Fibroblast of gingiva (primary cell): ENCODE measurements around the gene MAPKAPK3.

Experiments
- DNase-seq: peaks from one replicate; pipeline ENCODE4 v3.0.0-alpha.2; 2011; ENCODE audit warnings: low read depth

MAPKAPK3 gene

GRCh38 chr3:50587806-50588758 lies 28.9 kb upstream of the MAPKAPK3 start:
- DNase-seq, result no peak

DNA sequence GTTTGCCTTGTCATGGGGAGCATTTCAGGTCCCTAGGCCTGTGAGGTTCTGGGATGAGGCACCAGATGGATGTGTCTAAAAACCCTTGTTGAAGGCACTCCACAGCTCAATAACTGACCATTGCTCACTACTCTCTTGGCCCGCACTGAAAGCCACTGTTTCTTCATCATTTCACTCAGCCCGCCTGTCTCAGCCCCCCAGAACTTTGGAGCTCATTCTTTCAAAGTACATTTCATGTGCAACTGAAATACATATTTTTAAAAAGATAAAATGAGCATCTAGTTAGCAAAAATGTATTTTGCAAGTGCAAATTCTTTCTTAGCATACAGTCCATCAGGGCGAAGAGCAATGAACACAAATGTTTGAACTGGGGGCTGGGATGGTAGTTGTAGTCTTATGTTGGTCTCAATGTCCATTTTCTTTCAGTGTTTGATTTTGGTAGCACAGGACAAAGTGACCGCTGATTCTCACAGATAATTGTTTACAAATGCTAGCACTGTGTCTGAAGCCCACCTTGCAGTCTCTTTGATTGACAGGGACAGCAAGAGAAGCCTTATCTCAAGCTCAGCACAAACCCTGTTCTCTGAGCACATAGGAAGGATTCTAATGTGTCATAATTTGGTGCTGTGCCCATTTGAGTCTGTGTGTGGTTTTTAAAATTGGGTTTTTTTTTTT lies 28.1 kb upstream of the MAPKAPK3 start:
- DNase-seq, result no peak

GRCh38 chr3:50591196-50591741 lies 25.7 kb upstream of the MAPKAPK3 start:
- DNase-seq, result no peak

GRCh38 chr3:50592568-50592967 lies 24.4 kb upstream of the MAPKAPK3 start:
- DNase-seq, result no peak

DNA sequence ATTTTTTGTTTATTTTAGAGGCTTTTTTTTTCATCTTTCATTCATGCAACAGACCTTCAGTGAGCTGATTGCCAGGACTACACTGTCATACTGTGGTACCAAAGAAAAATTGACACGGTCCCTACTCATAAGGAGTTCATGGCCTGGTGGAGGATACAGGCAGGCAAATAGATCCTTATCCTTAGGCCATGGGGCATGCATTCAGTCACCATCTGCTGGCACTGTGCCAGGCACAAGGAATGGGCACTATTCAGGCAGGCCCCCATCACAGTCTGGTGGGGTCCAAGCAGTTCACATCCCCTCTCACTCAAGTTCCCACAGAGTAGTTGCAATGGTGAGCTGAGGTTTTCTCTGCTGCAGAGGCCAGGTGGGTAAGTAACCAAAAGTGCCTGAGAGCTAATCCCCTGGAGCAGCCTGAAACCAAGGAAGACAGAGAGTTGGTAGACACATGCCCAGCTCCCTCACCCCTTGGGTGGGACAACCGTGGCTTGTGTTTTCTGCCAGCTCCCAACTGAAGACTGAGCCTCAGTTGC lies 22.6 kb upstream of the MAPKAPK3 start:
- DNase-seq, result no peak

DNA sequence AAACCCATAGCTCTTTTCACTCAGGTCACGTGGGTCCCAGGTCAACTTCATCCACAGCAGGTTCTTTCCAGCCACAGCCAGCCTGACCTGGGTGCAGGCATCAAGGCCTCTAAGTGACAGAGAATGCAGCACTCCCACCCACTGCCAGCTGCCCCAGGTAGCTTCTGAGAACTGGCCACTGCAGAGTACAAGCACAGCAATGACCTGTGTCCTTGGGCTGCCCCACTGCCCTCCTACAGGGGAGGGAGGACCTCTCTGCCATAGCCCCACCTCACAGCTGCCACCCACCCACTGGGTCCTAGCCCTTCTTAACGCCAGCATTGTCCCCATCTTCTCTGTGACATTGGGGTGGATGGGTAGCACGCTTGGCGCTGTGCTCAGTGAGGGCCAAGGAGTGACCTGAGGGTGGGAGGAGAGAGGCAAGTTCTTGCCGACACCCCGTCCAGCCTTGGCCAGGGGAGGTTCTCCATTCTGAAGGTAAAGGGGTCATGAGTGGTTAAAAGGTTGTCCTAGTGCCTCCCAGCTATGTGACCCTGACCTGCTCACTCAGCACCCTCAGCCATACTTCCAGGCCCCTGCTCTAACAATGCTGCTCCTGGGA lies 17.7 kb upstream of the MAPKAPK3 start:
- no peak for DNase-seq

DNA sequence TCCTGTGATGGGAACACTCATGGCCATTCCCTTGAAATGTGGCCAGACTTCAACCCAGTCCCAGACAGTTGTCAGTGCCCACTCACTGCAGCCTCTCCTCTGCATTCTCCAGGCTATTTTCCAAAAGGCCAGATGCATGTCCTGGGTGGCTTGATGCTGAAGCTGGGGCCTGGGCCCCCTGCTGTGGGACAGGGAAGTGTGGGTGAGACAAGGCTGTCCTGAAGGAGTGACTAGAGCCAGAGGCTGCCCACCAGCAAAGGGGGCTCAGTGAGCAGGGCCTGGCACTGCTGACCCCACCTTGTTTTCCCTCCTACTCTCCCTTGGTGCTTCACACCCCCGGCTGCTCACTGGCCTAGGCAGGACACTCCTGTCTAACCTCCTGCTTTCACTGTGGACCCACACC lies 17.2 kb upstream of the MAPKAPK3 start:
- DNase-seq, result no peak

DNA sequence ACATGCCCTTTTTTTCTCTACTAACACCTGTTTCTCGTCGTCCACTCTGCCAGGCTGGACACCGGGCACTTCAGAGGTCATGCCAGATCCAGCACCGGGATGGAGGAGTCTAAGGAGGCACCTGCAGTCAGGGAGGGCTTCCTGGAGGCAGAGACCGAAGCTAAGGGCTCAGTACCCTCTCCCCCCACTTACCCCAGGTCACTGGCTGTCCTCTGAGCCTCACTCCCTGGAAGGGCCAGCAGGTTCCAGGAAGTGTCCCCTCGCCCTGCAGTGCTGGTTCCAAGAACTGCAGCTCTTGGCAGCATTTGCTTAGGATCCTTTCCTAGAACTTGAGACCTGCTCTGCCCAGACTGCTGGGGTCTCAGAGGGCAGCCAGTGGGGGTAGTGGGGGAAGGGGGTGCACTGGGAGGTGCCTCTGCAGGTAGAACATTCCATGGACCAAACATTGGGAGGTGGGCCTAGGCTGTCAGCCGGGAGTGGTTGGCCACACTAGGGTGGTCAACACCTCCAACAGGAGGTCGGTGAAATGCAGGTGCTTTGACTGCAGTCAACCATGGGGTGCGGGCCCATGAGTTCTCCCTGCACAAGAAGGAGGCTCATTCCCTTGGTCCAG lies 16.7 kb upstream of the MAPKAPK3 start:
- no peak for DNase-seq

DNA sequence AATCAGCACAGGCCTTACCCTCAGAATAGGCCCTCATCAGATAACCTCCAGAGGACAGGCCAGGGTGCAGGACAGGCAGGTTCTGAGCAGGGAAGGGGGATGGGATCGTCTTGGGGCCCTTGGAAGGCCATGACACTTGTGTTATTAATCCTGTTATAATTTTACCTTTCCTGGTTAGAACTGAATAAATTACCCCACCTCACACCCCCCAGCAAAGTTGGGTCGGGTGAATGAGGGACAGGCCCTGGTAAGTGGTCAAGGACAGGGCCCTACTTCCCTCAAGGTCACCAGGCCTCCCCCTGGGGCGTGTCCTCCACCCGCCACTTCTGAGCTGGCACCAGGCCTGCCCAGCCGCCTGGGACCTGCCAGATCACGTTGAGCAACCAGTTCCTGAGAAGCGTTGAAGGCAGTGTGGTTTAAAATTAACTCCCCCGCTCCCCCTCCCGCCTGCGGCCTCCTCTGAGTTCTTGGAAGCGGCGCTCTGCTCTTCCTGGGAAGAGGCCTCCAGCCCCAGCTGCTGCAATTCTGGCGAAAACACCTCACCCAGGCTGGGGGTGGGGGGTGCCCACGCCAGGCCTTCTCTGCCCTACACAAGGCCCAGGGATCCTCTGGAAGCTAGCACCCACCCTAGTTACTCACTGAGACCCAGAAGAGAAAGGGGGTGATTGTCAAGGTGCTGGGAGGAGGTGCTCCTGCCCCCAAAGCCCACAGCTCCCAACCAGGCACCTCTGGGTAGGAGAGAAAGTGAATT lies 15.9 kb upstream of the MAPKAPK3 start:
- peak; percentile 99 for DNase-seq

- DNase-seq, result no peak
These were observed 14.3 kb upstream of the MAPKAPK3 start for GRCh38 chr3:50602595-50603191.

DNA sequence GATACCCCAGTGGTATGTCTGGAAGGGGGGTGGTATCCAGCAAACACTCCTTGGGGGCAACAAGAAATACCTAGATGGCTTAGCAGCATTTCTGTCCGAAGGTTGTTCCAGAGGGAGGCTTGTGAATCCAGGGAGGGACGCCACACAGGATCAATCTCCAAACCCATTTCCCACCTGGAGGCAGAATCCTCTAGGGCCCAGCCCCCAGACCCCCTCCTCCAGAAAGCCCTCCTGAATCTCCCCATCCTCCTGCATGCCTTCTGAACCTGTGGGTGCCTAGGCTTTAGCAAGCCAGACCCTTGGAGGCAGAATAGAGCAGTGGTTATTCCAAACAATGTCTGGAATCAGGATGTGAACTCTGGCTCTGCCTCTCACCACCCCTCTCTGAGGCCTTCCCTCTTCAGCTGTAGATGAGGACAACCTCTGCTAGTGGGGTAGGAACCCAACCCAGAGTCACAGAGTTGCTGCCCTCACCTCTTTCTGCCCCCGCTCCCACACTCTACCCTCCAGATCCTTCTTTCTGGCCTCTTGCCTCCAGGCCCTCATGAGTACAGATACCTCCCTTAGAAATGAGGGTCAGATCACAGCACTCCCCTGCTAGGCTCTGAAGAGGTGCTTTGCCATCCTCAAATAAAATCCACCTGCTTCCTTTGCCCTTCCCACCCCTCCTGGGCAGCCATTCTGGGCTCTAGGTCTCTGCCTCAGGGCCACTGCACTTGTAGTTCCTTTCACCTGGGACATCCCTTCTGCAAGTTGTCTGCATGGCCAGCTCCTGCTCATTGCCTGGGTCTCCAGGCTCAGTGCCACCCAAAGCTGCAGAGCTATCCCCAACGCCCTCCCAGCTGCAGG lies 13.5 kb upstream of the MAPKAPK3 start:
- no peak for DNase-seq

GRCh38 chr3:50604110-50604621 lies 12.8 kb upstream of the MAPKAPK3 start:
- no peak for DNase-seq

DNA sequence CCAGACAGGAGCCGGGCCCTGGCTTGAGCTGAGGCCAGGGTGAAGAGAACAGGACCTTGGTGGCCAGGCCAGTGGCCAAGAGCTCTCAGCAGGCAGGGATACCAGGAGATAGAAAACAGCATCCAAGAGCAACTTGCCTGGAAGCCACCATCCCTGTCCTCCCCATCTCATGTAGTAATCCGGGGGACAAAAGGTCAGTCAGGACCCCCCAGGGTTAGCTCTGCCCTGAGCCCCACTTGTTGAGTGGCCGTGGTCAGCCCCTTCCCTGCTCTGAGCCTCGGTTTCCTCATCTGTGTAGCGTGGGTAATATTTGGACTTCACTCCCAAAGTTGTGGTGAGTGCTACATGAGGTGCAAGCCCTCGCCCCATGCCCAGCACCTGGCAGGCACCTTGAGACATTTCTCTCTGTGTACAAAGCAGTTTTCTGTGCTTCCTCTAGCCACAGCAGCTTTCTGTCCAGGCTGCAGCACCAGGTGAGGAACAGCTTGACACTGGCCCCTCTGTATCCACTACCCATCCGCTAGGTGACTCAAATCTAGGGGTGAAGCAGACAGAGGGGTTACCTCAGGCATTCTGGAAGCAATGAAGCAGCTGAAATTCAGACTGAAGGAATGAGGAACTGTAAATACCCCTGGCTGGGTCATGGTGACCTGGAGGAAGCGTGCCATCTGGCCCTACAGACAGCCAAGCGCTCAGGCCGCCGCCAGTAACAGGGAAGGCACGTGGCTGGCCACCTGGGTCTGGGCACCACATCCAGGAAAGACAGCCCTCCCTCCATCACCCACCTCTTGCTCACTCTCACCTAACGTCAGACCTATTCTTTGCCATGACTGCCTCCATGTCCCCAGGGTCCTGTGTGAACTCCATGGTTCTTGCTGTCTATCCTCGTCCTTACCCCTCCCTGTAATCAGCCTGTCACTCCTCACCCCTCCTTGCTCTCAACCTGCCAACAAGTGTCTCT lies 12.0 kb upstream of the MAPKAPK3 start:
- DNase-seq, result no peak

- DNase-seq, result no peak
These were observed 11.0 kb upstream of the MAPKAPK3 start for GRCh38 chr3:50605901-50606326.

GRCh38 chr3:50606596-50606995 lies 10.4 kb upstream of the MAPKAPK3 start:
- no peak for DNase-seq

GRCh38 chr3:50607271-50608091 lies 9.5 kb upstream of the MAPKAPK3 start:
- no peak for DNase-seq

- DNase-seq, result no peak
These were observed 8.7 kb upstream of the MAPKAPK3 start for GRCh38 chr3:50608278-50608677.
